HEK293 (cell line): ENCODE results near the gene ABCF2.

Experiments used
- CTCF ChIP-seq: fragments of 450-650 bp; formaldehyde crosslinking; IDR thresholded peaks from 2 replicates; pipeline ENCODE4 v1.5.1; 2016; ENCODE audit warnings: missing biosample characterization, missing genetic modification characterization
- PATZ1 ChIP-seq: fragments of 450-650 bp; formaldehyde crosslinking; IDR thresholded peaks from 2 replicates; pipeline ENCODE4 v1.5.1; 2016; ENCODE audit warnings: missing biosample characterization, missing genetic modification characterization
- ZNF146 ChIP-seq: fragments of 450-650 bp; formaldehyde crosslinking; IDR thresholded peaks from 2 replicates; pipeline ENCODE4 v1.5.1; 2016; ENCODE audit warnings: missing biosample characterization, missing genetic modification characterization
- ZNF169 ChIP-seq: fragments of 450-650 bp; formaldehyde crosslinking; IDR thresholded peaks from 2 replicates; pipeline ENCODE4 v1.5.1; 2016; ENCODE audit warnings: missing biosample characterization, missing genetic modification characterization
- ZNF202 ChIP-seq: fragments of 450-650 bp; formaldehyde crosslinking; IDR thresholded peaks from 2 replicates; pipeline ENCODE4 v1.5.1; 2016; ENCODE audit warnings: missing biosample characterization, missing genetic modification characterization, borderline replicate concordance
- ZNF621 ChIP-seq: fragments of 450-650 bp; formaldehyde crosslinking; IDR thresholded peaks from 2 replicates; pipeline ENCODE4 v1.5.1; 2017; ENCODE audit warnings: missing biosample characterization, missing genetic modification characterization
- ZSCAN5A ChIP-seq: fragments of 450-650 bp; formaldehyde crosslinking; IDR thresholded peaks from 2 replicates; pipeline ENCODE4 v1.5.1; 2016; ENCODE audit warnings: missing biosample characterization, missing genetic modification characterization

- TF ChIP-seq ZNF621 (tag by site-specific recombination) (no peak), ZNF146 (tag by site-specific recombination) (no peak), CTCF (tag by site-specific recombination) (no peak), ZNF169 (tag by site-specific recombination) (no peak), ZNF202 (no peak), ZSCAN5A (tag by site-specific recombination) (no peak), PATZ1 (tag by site-specific recombination) (no peak)
Measured at GRCh38 chr7:151260883-151261282, 33.9 kb upstream of the ABCF2 start.
